Memory B cell (primary cell): ENCODE measurements around the gene ADAMTS7.
"Not testable (repeated sequence)": the region's sequence is repeated elsewhere in the genome, so short reads cannot be mapped to it uniquely, and the experiment has no call there.

ENCODE experiments used
- ATAC-seq: fragments of 150-1000 bp; cut with Tn5 transposase; 2 replicates; pipeline ENCODE4 v1.10.0; 2021; ENCODE audit warnings: low read depth, mild to moderate bottlenecking, moderate library complexity
- DNase-seq, 2 donors: peaks; one replicate each; pipeline ENCODE4 v3.0.0; 2022; ENCODE audit warnings: low spot score in 2 of 2
- H3K27ac Mint-ChIP-seq: one replicate; pipeline ENCODE4 v1.8.0; 2022; ENCODE audit warnings: mild to moderate bottlenecking, moderate library complexity, mixed read lengths
- H3K27me3 Mint-ChIP-seq: one replicate; pipeline ENCODE4 v1.8.0; 2022; ENCODE audit warnings: mixed read lengths
- H3K36me3 Mint-ChIP-seq: one replicate; pipeline ENCODE4 v1.8.0; 2022; ENCODE audit warnings: mild to moderate bottlenecking, mixed read lengths
- H3K4me1 Mint-ChIP-seq: one replicate; pipeline ENCODE4 v1.8.0; 2022; ENCODE audit warnings: mixed read lengths
- H3K4me3 Mint-ChIP-seq: one replicate; pipeline ENCODE4 v1.8.0; 2022; ENCODE audit warnings: mild to moderate bottlenecking, moderate library complexity, mixed read lengths
- H3K9me3 Mint-ChIP-seq: one replicate; pipeline ENCODE4 v1.8.0; 2022; ENCODE audit warnings: mixed read lengths

The ADAMTS7 gene

GRCh38 chr15:78753359-78753659, 58.0 kb downstream of the ADAMTS7 start:
- peaks cover 13% of the 10 kb centered on the region for H3K4me1 Mint-ChIP-seq

GRCh38 chr15:78752492-78753358, 58.5 kb downstream of the ADAMTS7 start:
- no peak for DNase-seq
- no peak for ATAC-seq
- H3K36me3 Mint-ChIP-seq = no peaks in the 10 kb centered on the region
- no peak overlapping the region for H3K27ac Mint-ChIP-seq
- H3K9me3 Mint-ChIP-seq = no peaks in the 10 kb centered on the region
- no peaks in the 10 kb centered on the region for H3K27me3 Mint-ChIP-seq
- H3K4me3 Mint-ChIP-seq = no peak overlapping the region
- peaks cover 12% of the 10 kb centered on the region for H3K4me1 Mint-ChIP-seq

More at GRCh38 chr15:78753359-78753659, 58.0 kb downstream of the ADAMTS7 start:
- DNase-seq, H3K4me3 Mint-ChIP-seq, H3K27ac Mint-ChIP-seq, H3K27me3 Mint-ChIP-seq, ATAC-seq, H3K36me3 Mint-ChIP-seq, H3K9me3 Mint-ChIP-seq: not testable (repeated sequence)

GRCh38 chr15:78751602-78751979, 59.7 kb downstream of the ADAMTS7 start:
- no peaks in the 10 kb centered on the region for H3K36me3 Mint-ChIP-seq
- H3K4me3 Mint-ChIP-seq = no peak overlapping the region
- ATAC-seq = no peak
- DNase-seq = no peak
- H3K4me1 Mint-ChIP-seq = peaks cover 5% of the 10 kb centered on the region
- H3K9me3 Mint-ChIP-seq = no peaks in the 10 kb centered on the region
- H3K27ac Mint-ChIP-seq = no peak overlapping the region
- H3K27me3 Mint-ChIP-seq = no peaks in the 10 kb centered on the region

- H3K4me1 Mint-ChIP-seq, H3K36me3 Mint-ChIP-seq, H3K27me3 Mint-ChIP-seq, H3K9me3 Mint-ChIP-seq, H3K27ac Mint-ChIP-seq: not testable (repeated sequence)
- DNase-seq (peak; percentile 92 to 98), ATAC-seq (peak; percentile 99)
- H3K4me3 Mint-ChIP-seq = peak overlapping the region; percentile 37
These were observed 60.2 kb downstream of the ADAMTS7 start for GRCh38 chr15:78750974-78751601.

- ATAC-seq = no peak
- Mint-ChIP-seq H3K4me3 (peak overlapping the region; percentile 37), H3K27ac (no peak overlapping the region), H3K36me3 (no peaks in the 10 kb centered on the region), H3K27me3 (no peaks in the 10 kb centered on the region), H3K9me3 (no peaks in the 10 kb centered on the region), H3K4me1 (no peaks in the 10 kb centered on the region)
- DNase-seq = no peak
These were observed 60.7 kb downstream of the ADAMTS7 start for GRCh38 chr15:78750566-78750965.

GRCh38 chr15:78749831-78750230, 61.4 kb downstream of the ADAMTS7 start:
- no peak overlapping the region for H3K27ac Mint-ChIP-seq
- DNase-seq = peak in 1 of 2 donors; percentile 10
- H3K36me3 Mint-ChIP-seq = no peaks in the 10 kb centered on the region
- no peaks in the 10 kb centered on the region for H3K9me3 Mint-ChIP-seq
- H3K4me3 Mint-ChIP-seq = no peak overlapping the region
- ATAC-seq = no peak
- H3K4me1 Mint-ChIP-seq = no peaks in the 10 kb centered on the region
- no peaks in the 10 kb centered on the region for H3K27me3 Mint-ChIP-seq

GRCh38 chr15:78747877-78748276, 63.4 kb downstream of the ADAMTS7 start:
- H3K27ac Mint-ChIP-seq, H3K27me3 Mint-ChIP-seq, H3K4me1 Mint-ChIP-seq, H3K9me3 Mint-ChIP-seq, H3K36me3 Mint-ChIP-seq, H3K4me3 Mint-ChIP-seq, ATAC-seq: not testable (repeated sequence)
- DNase-seq = peak in 1 of 2 donors; percentile 3

- H3K36me3 Mint-ChIP-seq, H3K4me3 Mint-ChIP-seq, ATAC-seq, H3K27me3 Mint-ChIP-seq, DNase-seq, H3K27ac Mint-ChIP-seq, H3K9me3 Mint-ChIP-seq: not testable (repeated sequence)
- H3K4me1 Mint-ChIP-seq = peaks cover 12% of the 10 kb centered on the region
These were observed 69.6 kb downstream of the ADAMTS7 start for GRCh38 chr15:78741674-78742073.

- no peak overlapping the region for H3K27ac Mint-ChIP-seq
These were observed 70.4 kb downstream of the ADAMTS7 start for GRCh38 chr15:78740904-78741274.

GRCh38 chr15:78739996-78740903, 71.0 kb downstream of the ADAMTS7 start:
- peak; percentile 54 to 69 for DNase-seq
- peak; percentile 87 for ATAC-seq
- Mint-ChIP-seq H3K27me3 (peaks cover 7% of the 10 kb centered on the region), H3K4me1 (peaks cover 12% of the 10 kb centered on the region), H3K27ac (no peak overlapping the region), H3K4me3 (no peak overlapping the region), H3K9me3 (no peaks in the 10 kb centered on the region), H3K36me3 (peaks cover 2% of the 10 kb centered on the region)

More at GRCh38 chr15:78740904-78741274, 70.4 kb downstream of the ADAMTS7 start:
- ATAC-seq (no peak), DNase-seq (no peak)
- Mint-ChIP-seq H3K36me3 (peaks cover 2% of the 10 kb centered on the region), H3K4me3 (no peak overlapping the region), H3K9me3 (no peaks in the 10 kb centered on the region), H3K27me3 (peaks cover 7% of the 10 kb centered on the region), H3K4me1 (peaks cover 12% of the 10 kb centered on the region)

- H3K27ac Mint-ChIP-seq = no peak overlapping the region
- peaks cover 2% of the 10 kb centered on the region for H3K36me3 Mint-ChIP-seq
- H3K27me3 Mint-ChIP-seq = peaks cover 11% of the 10 kb centered on the region
- no peaks in the 10 kb centered on the region for H3K9me3 Mint-ChIP-seq
- ATAC-seq (no peak), DNase-seq (no peak)
- no peak overlapping the region for H3K4me3 Mint-ChIP-seq
- H3K4me1 Mint-ChIP-seq = peaks cover 12% of the 10 kb centered on the region
These were observed 72.1 kb downstream of the ADAMTS7 start for GRCh38 chr15:78739206-78739605.

- H3K27me3 Mint-ChIP-seq = peaks cover 14% of the 10 kb centered on the region
- ATAC-seq = peak; percentile 55
These were observed 73.2 kb downstream of the ADAMTS7 start for GRCh38 chr15:78737931-78738558.

GRCh38 chr15:78737187-78737820, 74.0 kb downstream of the ADAMTS7 start:
- H3K4me1 Mint-ChIP-seq = peaks cover 12% of the 10 kb centered on the region
- ATAC-seq (no peak), DNase-seq (no peak)
- peaks cover 2% of the 10 kb centered on the region for H3K36me3 Mint-ChIP-seq
- H3K27me3 Mint-ChIP-seq = peaks cover 14% of the 10 kb centered on the region
- no peaks in the 10 kb centered on the region for H3K9me3 Mint-ChIP-seq
- H3K4me3 Mint-ChIP-seq = no peak overlapping the region
- H3K27ac Mint-ChIP-seq = no peak overlapping the region

More at GRCh38 chr15:78737931-78738558, 73.2 kb downstream of the ADAMTS7 start:
- peaks cover 12% of the 10 kb centered on the region for H3K4me1 Mint-ChIP-seq
- not testable (repeated sequence) for H3K36me3 Mint-ChIP-seq, H3K27ac Mint-ChIP-seq, DNase-seq, H3K9me3 Mint-ChIP-seq, H3K4me3 Mint-ChIP-seq
